Measurements from ENCODE around the gene HYAL2. TPM values are rescaled to one million over a fixed set of nuclear protein-coding genes. Genes with fewer than 3 reads are reported as not detected.

The HYAL2 gene
- total and polyA plus RNA-seq, 9 of the 15 experiments (the other 6 are each of a cell fraction or from before 2014, with no cell fraction given): 0.36 to 22.7 (median 11.4) TPM; not detected in 1

DNA sequence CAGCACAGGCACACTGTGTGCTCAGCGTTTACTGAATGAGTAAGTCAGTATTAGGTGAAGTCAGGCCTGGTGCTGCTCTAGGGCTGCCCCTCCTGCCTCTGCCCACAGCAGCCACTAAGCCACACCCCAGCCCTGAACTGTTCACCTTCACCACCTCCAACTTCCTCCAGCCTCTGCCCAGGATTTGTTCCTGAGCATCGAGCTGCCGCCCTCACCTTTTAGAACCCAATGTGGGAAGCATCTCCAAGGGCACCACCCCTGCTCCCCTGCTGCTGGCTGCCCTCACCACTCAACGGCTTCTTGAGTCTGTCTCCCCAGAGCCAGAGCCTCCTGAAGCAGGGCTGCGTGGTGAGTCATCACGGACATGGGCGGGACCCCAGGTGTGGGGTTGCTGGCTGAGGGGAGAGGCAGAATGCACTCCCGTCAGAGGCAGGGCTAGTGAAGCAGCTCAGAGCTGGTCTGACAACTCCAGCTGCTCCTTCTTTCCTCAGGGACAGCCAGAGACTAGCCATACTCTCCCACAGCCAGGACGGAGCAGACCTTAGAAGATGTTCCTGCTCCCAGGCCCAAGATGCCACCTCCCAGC is 5.8 kb downstream of the HYAL2 start (continued):
- TF ChIP-seq ARID1B (IDR thresholded peaks at IDR 0.05) (peak; percentile 44), FOS (IDR thresholded peaks at IDR 0.05; ENCODE audit: extremely low read depth, insufficient read length) (peak; percentile 23), ZNF707 (CRISPR knock-in tag; conservative IDR thresholded peaks at IDR 0.05) (no peak), CREB1 (IDR thresholded peaks at IDR 0.05) (no peak), CREB1 (CRISPR knock-in tag; IDR thresholded peaks at IDR 0.05) (0 out of 2 replicates have a peak, but pooled peaks have one; percentile 27), CREM (IDR thresholded peaks at IDR 0.05; ENCODE audit: low read depth) (peak; percentile 44; the same call in 1 of the 2 replicates), DNMT1 (IDR thresholded peaks at IDR 0.05) (no peak), GATAD2B (IDR thresholded peaks at IDR 0.05; ENCODE audit: borderline replicate concordance) (no peak), GTF2E2 (tag; IDR thresholded peaks at IDR 0.05) (no peak), HSF4 (CRISPR knock-in tag; IDR thresholded peaks at IDR 0.05; ENCODE audit: borderline replicate concordance) (no peak), CAMTA2 (CRISPR knock-in tag; conservative IDR thresholded peaks at IDR 0.05) (no peak), KDM4B (IDR thresholded peaks at IDR 0.05; ENCODE audit: borderline replicate concordance in 2 of 2, low read depth in 1 of 2) (no peak), PYGO2 (tag; IDR thresholded peaks at IDR 0.05) (no peak), ARID2 (IDR thresholded peaks at IDR 0.05) (no peak)
- TF ChIP-seq, protein P1, sequence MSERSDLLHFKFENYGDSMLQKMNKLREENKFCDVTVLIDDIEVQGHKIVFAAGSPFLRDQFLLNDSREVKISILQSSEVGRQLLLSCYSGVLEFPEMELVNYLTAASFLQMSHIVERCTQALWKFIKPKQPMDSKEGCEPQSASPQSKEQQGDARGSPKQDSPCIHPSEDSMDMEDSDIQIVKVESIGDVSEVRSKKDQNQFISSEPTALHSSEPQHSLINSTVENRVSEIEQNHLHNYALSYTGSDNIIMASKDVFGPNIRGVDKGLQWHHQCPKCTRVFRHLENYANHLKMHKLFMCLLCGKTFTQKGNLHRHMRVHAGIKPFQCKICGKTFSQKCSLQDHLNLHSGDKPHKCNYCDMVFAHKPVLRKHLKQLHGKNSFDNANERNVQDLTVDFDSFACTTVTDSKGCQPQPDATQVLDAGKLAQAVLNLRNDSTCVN (CRISPR knock-in tag; IDR thresholded peaks at IDR 0.05): no peak
- TF ChIP-seq, protein P2, sequence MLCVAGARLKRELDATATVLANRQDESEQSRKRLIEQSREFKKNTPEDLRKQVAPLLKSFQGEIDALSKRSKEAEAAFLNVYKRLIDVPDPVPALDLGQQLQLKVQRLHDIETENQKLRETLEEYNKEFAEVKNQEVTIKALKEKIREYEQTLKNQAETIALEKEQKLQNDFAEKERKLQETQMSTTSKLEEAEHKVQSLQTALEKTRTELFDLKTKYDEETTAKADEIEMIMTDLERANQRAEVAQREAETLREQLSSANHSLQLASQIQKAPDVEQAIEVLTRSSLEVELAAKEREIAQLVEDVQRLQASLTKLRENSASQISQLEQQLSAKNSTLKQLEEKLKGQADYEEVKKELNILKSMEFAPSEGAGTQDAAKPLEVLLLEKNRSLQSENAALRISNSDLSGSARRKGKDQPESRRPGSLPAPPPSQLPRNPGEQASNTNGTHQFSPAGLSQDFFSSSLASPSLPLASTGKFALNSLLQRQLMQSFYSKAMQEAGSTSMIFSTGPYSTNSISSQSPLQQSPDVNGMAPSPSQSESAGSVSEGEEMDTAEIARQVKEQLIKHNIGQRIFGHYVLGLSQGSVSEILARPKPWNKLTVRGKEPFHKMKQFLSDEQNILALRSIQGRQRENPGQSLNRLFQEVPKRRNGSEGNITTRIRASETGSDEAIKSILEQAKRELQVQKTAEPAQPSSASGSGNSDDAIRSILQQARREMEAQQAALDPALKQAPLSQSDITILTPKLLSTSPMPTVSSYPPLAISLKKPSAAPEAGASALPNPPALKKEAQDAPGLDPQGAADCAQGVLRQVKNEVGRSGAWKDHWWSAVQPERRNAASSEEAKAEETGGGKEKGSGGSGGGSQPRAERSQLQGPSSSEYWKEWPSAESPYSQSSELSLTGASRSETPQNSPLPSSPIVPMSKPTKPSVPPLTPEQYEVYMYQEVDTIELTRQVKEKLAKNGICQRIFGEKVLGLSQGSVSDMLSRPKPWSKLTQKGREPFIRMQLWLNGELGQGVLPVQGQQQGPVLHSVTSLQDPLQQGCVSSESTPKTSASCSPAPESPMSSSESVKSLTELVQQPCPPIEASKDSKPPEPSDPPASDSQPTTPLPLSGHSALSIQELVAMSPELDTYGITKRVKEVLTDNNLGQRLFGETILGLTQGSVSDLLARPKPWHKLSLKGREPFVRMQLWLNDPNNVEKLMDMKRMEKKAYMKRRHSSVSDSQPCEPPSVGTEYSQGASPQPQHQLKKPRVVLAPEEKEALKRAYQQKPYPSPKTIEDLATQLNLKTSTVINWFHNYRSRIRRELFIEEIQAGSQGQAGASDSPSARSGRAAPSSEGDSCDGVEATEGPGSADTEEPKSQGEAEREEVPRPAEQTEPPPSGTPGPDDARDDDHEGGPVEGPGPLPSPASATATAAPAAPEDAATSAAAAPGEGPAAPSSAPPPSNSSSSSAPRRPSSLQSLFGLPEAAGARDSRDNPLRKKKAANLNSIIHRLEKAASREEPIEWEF (CRISPR knock-in tag; IDR thresholded peaks at IDR 0.05): no peak
- TF ChIP-seq, protein P3, sequence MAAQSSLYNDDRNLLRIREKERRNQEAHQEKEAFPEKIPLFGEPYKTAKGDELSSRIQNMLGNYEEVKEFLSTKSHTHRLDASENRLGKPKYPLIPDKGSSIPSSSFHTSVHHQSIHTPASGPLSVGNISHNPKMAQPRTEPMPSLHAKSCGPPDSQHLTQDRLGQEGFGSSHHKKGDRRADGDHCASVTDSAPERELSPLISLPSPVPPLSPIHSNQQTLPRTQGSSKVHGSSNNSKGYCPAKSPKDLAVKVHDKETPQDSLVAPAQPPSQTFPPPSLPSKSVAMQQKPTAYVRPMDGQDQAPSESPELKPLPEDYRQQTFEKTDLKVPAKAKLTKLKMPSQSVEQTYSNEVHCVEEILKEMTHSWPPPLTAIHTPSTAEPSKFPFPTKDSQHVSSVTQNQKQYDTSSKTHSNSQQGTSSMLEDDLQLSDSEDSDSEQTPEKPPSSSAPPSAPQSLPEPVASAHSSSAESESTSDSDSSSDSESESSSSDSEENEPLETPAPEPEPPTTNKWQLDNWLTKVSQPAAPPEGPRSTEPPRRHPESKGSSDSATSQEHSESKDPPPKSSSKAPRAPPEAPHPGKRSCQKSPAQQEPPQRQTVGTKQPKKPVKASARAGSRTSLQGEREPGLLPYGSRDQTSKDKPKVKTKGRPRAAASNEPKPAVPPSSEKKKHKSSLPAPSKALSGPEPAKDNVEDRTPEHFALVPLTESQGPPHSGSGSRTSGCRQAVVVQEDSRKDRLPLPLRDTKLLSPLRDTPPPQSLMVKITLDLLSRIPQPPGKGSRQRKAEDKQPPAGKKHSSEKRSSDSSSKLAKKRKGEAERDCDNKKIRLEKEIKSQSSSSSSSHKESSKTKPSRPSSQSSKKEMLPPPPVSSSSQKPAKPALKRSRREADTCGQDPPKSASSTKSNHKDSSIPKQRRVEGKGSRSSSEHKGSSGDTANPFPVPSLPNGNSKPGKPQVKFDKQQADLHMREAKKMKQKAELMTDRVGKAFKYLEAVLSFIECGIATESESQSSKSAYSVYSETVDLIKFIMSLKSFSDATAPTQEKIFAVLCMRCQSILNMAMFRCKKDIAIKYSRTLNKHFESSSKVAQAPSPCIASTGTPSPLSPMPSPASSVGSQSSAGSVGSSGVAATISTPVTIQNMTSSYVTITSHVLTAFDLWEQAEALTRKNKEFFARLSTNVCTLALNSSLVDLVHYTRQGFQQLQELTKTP (IDR thresholded peaks at IDR 0.05; ENCODE audit: low read depth in 1 of 2, partially characterized antibody in 2 of 2): no peak
- TF ChIP-seq, protein P4, sequence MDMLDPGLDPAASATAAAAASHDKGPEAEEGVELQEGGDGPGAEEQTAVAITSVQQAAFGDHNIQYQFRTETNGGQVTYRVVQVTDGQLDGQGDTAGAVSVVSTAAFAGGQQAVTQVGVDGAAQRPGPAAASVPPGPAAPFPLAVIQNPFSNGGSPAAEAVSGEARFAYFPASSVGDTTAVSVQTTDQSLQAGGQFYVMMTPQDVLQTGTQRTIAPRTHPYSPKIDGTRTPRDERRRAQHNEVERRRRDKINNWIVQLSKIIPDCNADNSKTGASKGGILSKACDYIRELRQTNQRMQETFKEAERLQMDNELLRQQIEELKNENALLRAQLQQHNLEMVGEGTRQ (CRISPR knock-in tag; IDR thresholded peaks at IDR 0.05): no peak
